Measurements from ENCODE around the gene GP1BA.

Gene GP1BA

GRCh38 chr17:4978726-4979125, 46.6 kb downstream of the GP1BA start:
- peak; percentile 76 to 81 (median 80) for DNase-seq

- DNase-seq = peak; percentile 55 to 60 (median 57)
These were observed 48.7 kb downstream of the GP1BA start for GRCh38 chr17:4980644-4981216.

- DNase-seq = peak; percentile 34 to 54 (median 53)
These were observed 50.2 kb downstream of the GP1BA start for GRCh38 chr17:4982305-4982704.

Data from suppressor macrophage treated with lipopolysaccharide for 1 hour (primary cell).